OCI-LY3 (cell line): Measurements from ENCODE around the gene REM1.
A peak's percentile ranks its signal among the peaks of the same experiment; 100 is the strongest.

ENCODE experiments used
- EZH2phosphoT487 ChIP-seq: fragments of 200-600 bp; shearing (Covaris generic); IDR thresholded peaks from 2 replicates; pipeline ENCODE4 v1.6.1; 2018; ENCODE audit warnings: antibody characterized with exemption, mixed run types, low read depth
- TF ChIP-seq, protein P1 (sequence below): fragments of 200-600, 300-600 bp; sonication (generic); IDR thresholded peaks from 2 replicates; pipeline ENCODE4 v1.5.1; 2014; ENCODE audit warnings: antibody characterized with exemption, low read length, low read depth

DNA sequence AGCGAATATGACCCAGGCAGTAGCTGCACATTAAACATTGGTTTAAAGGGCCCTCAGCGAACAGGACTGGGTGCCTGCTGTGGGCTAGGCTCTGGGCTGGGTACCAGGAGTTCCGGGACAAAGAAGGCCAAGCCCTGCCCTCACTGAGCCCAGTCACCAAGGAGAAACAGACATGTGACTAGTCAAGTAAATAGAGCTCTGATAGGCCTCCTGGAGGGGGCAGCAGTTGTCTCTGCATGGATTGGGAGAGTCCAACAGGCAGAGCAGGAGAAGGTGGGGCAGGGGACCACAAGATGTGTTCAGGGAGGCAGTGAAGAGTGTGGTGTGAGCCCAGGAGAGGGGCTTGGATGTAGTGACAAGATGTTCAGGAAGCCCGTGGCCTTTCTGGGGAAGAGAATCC lies 42.3 kb downstream of the REM1 start:
- TF ChIP-seq, protein P1, sequence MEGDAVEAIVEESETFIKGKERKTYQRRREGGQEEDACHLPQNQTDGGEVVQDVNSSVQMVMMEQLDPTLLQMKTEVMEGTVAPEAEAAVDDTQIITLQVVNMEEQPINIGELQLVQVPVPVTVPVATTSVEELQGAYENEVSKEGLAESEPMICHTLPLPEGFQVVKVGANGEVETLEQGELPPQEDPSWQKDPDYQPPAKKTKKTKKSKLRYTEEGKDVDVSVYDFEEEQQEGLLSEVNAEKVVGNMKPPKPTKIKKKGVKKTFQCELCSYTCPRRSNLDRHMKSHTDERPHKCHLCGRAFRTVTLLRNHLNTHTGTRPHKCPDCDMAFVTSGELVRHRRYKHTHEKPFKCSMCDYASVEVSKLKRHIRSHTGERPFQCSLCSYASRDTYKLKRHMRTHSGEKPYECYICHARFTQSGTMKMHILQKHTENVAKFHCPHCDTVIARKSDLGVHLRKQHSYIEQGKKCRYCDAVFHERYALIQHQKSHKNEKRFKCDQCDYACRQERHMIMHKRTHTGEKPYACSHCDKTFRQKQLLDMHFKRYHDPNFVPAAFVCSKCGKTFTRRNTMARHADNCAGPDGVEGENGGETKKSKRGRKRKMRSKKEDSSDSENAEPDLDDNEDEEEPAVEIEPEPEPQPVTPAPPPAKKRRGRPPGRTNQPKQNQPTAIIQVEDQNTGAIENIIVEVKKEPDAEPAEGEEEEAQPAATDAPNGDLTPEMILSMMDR = 0 out of 2 replicates have a peak, but pooled peaks have one; percentile 3
- TF ChIP-seq EZH2phosphoT487 = no peak
